ENCODE measurements around the gene PUS3.
"Not testable (repeated sequence)": the region's sequence is repeated elsewhere in the genome, so short reads cannot be mapped to it uniquely, and the experiment has no call there.

PUS3 gene

DNA sequence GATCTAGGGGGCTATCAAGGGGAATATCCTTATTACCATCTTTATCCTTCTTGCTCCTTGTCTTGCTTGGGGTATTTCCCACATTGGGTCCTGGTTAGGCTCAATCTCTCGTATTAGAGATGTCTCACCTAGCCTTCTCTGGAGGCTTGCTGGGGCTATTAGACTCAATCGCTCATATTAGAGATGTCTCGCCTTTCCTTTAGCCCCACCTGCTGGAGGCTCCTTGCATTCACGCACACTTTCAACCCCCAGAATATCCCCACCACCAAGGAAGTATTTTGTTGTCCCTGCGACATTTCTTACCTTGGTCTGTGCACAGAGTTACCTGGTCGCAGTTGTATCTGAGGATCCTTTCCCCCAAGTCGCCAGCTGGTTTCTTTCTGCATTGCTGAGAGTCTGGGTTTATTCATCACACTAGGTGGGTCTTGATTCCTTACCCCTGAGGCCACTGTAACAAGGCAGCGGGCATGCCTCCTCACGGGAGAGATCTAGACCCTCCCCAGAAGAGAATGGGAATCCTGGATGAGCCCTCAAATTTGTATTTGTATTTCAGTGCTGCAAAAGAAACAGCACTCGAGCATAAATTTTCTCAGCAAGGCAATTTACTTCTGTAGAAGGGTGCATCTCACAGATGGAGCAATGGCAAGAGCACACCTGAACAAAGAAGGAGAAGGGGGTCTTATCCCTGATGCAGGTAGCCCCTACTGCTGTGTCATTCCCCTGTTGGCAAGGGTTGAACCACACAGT is 31.4 kb downstream of the PUS3 start:
- Histone ChIP-seq H4K8ac (ENCODE audit: low read depth, low read length) (no peak overlapping the region), H3K79me1 (ENCODE audit: low read depth, low read length) (no peaks in the 10 kb centered on the region), H3K18ac (ENCODE audit: low read length) (no peak overlapping the region), H2BK12ac (ENCODE audit: low read length) (no peak overlapping the region), H2BK15ac (ENCODE audit: low read length) (no peak overlapping the region), H2AFZ (ENCODE audit: low read length) (no peak overlapping the region), H4K91ac (ENCODE audit: low read depth, low read length, poor library complexity) (no peak overlapping the region), H3K14ac (ENCODE audit: low read length) (no peak overlapping the region), H3K9ac (ENCODE audit: low read depth, low read length, poor library complexity) (no peak overlapping the region), H2BK120ac (ENCODE audit: low read depth, low read length) (no peak overlapping the region), H3K4ac (ENCODE audit: low read length) (no peak overlapping the region), H3K27ac (replicated peaks; ENCODE audit: low read length) (no peak overlapping the region), H3K4me3 (ENCODE audit: low read length in 2 of 2) (no peak overlapping the region), H3K4me1 (ENCODE audit: control insufficient read depth in 2 of 2, insufficient read depth in 1 of 2, low read depth in 1 of 2, low read length in 2 of 2) (peaks cover 0 to 4% of the 10 kb centered on the region in 2 donors), H3K23ac (ENCODE audit: low read depth, low read length, poor library complexity) (no peak overlapping the region), H3K36me3 (replicated peaks in 1 of 2; ENCODE audit: control insufficient read depth in 2 of 2, insufficient read depth in 2 of 2, low read length in 2 of 2) (no peaks in the 10 kb centered on the region), H3K27me3 (ENCODE audit: control insufficient read depth in 3 of 3, insufficient read depth in 3 of 3, low read depth in 1 of 3, low read length in 3 of 3) (no peaks in the 10 kb centered on the region), H2BK5ac (ENCODE audit: low read length) (no peak overlapping the region), H3K4me2 (ENCODE audit: insufficient read depth, low read length, poor library complexity, severe bottlenecking) (no peak overlapping the region), H2AK5ac (ENCODE audit: low read depth, low read length) (no peak overlapping the region), H3K9me3 (replicated peaks in 1 of 2; ENCODE audit: control insufficient read depth in 2 of 2, insufficient read depth in 1 of 2, low read depth in 1 of 2, low read length in 2 of 2) (peaks cover 1 to 6% of the 10 kb centered on the region in 2 donors)
- no CpG with 5 or more reads among the region's 10 CpGs for WGBS, 2 donors (ENCODE audit: extremely low coverage in 2 of 2, insufficient read length in 2 of 2, insufficient replicate concordance in 1 of 2)
- DNase-seq (ENCODE audit: low spot score): no peak

DNA sequence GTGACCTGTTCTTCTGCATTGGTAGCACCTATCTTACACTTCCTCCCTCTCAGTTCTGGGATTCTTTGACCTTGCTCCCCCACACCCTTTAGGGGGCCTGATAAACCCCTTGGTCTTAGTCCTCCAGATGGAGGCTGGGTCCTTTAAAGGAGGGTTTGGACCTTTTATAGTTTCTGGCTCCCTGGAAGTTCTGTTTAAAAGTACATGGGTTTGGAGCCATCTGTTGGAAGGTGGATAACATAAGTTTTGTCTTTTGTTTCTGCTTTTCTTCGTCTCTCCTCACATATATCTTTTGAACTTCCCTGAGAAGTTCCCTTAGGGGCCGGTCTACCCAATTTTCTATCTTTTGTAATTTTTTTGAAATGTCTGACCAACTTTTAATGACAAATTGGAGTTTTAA is 33.5 kb downstream of the PUS3 start:
- H4K8ac ChIP-seq (ENCODE audit: low read depth, low read length): no peak overlapping the region
- H3K4me3 ChIP-seq (ENCODE audit: low read length in 2 of 2): no peak overlapping the region
- no peaks in the 10 kb centered on the region for H3K36me3 ChIP-seq (replicated peaks in 1 of 2; ENCODE audit: control insufficient read depth in 2 of 2, insufficient read depth in 2 of 2, low read length in 2 of 2)
- H3K9me3 ChIP-seq (replicated peaks in 1 of 2; ENCODE audit: control insufficient read depth in 2 of 2, insufficient read depth in 1 of 2, low read depth in 1 of 2, low read length in 2 of 2): peaks cover 1 to 6% of the 10 kb centered on the region in 2 donors
- WGBS, 2 donors (ENCODE audit: extremely low coverage in 2 of 2, insufficient read length in 2 of 2, insufficient replicate concordance in 1 of 2): no CpG with 5 or more reads among the region's 2 CpGs
- no peak overlapping the region for H3K23ac ChIP-seq (ENCODE audit: low read depth, low read length, poor library complexity)
- no peak overlapping the region for H2BK12ac ChIP-seq (ENCODE audit: low read length)
- DNase-seq (ENCODE audit: low spot score): no peak
- no peak overlapping the region for H3K27ac ChIP-seq (replicated peaks; ENCODE audit: low read length)
- no peak overlapping the region for H2BK5ac ChIP-seq (ENCODE audit: low read length)
- H2BK120ac ChIP-seq (ENCODE audit: low read depth, low read length): no peak overlapping the region
- H3K79me1 ChIP-seq (ENCODE audit: low read depth, low read length): no peaks in the 10 kb centered on the region
- no peak overlapping the region for H3K18ac ChIP-seq (ENCODE audit: low read length)
- no peak overlapping the region for H2AFZ ChIP-seq (ENCODE audit: low read length)
- H3K4me1 ChIP-seq (ENCODE audit: control insufficient read depth in 2 of 2, insufficient read depth in 1 of 2, low read depth in 1 of 2, low read length in 2 of 2): peaks cover 0 to 4% of the 10 kb centered on the region in 2 donors
- no peak overlapping the region for H3K14ac ChIP-seq (ENCODE audit: low read length)
- no peak overlapping the region for H2BK15ac ChIP-seq (ENCODE audit: low read length)
- H4K91ac ChIP-seq (ENCODE audit: low read depth, low read length, poor library complexity): no peak overlapping the region
- H3K4me2 ChIP-seq (ENCODE audit: insufficient read depth, low read length, poor library complexity, severe bottlenecking): no peak overlapping the region
- H3K4ac ChIP-seq (ENCODE audit: low read length): no peak overlapping the region
- no peak overlapping the region for H2AK5ac ChIP-seq (ENCODE audit: low read depth, low read length)
- H3K9ac ChIP-seq (ENCODE audit: low read depth, low read length, poor library complexity): no peak overlapping the region
- no peaks in the 10 kb centered on the region for H3K27me3 ChIP-seq (ENCODE audit: control insufficient read depth in 3 of 3, insufficient read depth in 3 of 3, low read depth in 1 of 3, low read length in 3 of 3)

DNA sequence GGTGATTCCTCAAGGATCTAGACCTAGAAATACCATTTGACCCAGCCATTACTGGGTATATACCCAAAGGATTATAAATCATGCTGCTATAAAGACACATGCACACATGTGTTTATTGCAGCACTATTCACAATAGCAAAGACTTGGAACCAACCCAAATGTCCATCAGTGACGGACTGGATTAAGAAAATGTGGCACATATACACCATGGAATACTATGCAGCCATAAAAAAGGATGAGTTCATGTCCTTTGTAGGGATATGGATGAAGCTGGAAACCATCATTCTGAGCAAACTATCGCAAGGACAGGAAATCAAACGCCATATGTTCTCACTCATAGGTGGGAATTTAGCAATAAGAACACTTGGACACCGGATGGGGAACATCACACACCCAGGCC is 37.7 kb downstream of the PUS3 start:
- WGBS, 2 donors (ENCODE audit: extremely low coverage in 2 of 2, insufficient read length in 2 of 2, insufficient replicate concordance in 1 of 2): no CpG with 5 or more reads among the region's 4 CpGs
- H3K36me3 ChIP-seq (replicated peaks in 1 of 2; ENCODE audit: control insufficient read depth in 2 of 2, insufficient read depth in 2 of 2, low read length in 2 of 2); H3K9me3 ChIP-seq (replicated peaks in 1 of 2; ENCODE audit: control insufficient read depth in 2 of 2, insufficient read depth in 1 of 2, low read depth in 1 of 2, low read length in 2 of 2); H3K27me3 ChIP-seq (ENCODE audit: control insufficient read depth in 3 of 3, insufficient read depth in 3 of 3, low read depth in 1 of 3, low read length in 3 of 3); H2BK12ac ChIP-seq (ENCODE audit: low read length); H3K4ac ChIP-seq (ENCODE audit: low read length); H4K8ac ChIP-seq (ENCODE audit: low read depth, low read length); H3K4me3 ChIP-seq (ENCODE audit: low read length in 2 of 2); H2BK5ac ChIP-seq (ENCODE audit: low read length); H3K4me2 ChIP-seq (ENCODE audit: insufficient read depth, low read length, poor library complexity, severe bottlenecking); H3K14ac ChIP-seq (ENCODE audit: low read length); H3K27ac ChIP-seq (replicated peaks; ENCODE audit: low read length); H3K9ac ChIP-seq (ENCODE audit: low read depth, low read length, poor library complexity); H3K4me1 ChIP-seq (ENCODE audit: control insufficient read depth in 2 of 2, insufficient read depth in 1 of 2, low read depth in 1 of 2, low read length in 2 of 2); H2AK5ac ChIP-seq (ENCODE audit: low read depth, low read length); H2BK120ac ChIP-seq (ENCODE audit: low read depth, low read length); DNase-seq (ENCODE audit: low spot score); H3K18ac ChIP-seq (ENCODE audit: low read length); H2BK15ac ChIP-seq (ENCODE audit: low read length); H3K23ac ChIP-seq (ENCODE audit: low read depth, low read length, poor library complexity); H3K79me1 ChIP-seq (ENCODE audit: low read depth, low read length); H4K91ac ChIP-seq (ENCODE audit: low read depth, low read length, poor library complexity); H2AFZ ChIP-seq (ENCODE audit: low read length): not testable (repeated sequence)

DNA sequence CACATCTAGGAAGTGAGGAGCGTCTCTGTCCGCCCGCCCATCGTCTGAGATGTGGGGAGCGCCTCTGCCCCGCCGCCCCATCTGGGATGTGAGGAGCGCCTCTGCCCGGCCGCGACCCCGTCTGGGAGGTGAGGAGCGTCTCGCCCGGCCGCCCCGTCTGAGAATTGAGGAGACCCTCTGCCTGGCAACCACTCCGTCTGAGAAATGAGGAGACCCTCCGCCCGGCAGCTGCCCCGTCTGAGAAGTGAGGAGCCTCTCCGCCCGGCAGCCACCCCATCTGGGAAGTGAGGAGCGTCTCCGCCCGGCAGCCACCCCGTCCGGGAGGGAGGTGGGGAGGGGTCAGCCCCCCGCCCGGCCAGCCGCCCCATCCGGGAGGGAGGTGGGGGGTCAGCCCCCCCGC is 40.2 kb downstream of the PUS3 start:
- not testable (repeated sequence) for H2AK5ac ChIP-seq (ENCODE audit: low read depth, low read length); H4K91ac ChIP-seq (ENCODE audit: low read depth, low read length, poor library complexity); H3K36me3 ChIP-seq (replicated peaks in 1 of 2; ENCODE audit: control insufficient read depth in 2 of 2, insufficient read depth in 2 of 2, low read length in 2 of 2); H3K4me2 ChIP-seq (ENCODE audit: insufficient read depth, low read length, poor library complexity, severe bottlenecking); H3K4me1 ChIP-seq (ENCODE audit: control insufficient read depth in 2 of 2, insufficient read depth in 1 of 2, low read depth in 1 of 2, low read length in 2 of 2); H2BK120ac ChIP-seq (ENCODE audit: low read depth, low read length); H3K14ac ChIP-seq (ENCODE audit: low read length); H3K9me3 ChIP-seq (replicated peaks in 1 of 2; ENCODE audit: control insufficient read depth in 2 of 2, insufficient read depth in 1 of 2, low read depth in 1 of 2, low read length in 2 of 2); H3K27ac ChIP-seq (replicated peaks; ENCODE audit: low read length); H2BK12ac ChIP-seq (ENCODE audit: low read length); H3K9ac ChIP-seq (ENCODE audit: low read depth, low read length, poor library complexity); H3K4ac ChIP-seq (ENCODE audit: low read length); H4K8ac ChIP-seq (ENCODE audit: low read depth, low read length); H3K4me3 ChIP-seq (ENCODE audit: low read length in 2 of 2); H3K18ac ChIP-seq (ENCODE audit: low read length); H3K23ac ChIP-seq (ENCODE audit: low read depth, low read length, poor library complexity); H3K79me1 ChIP-seq (ENCODE audit: low read depth, low read length); H2AFZ ChIP-seq (ENCODE audit: low read length); DNase-seq (ENCODE audit: low spot score); H2BK15ac ChIP-seq (ENCODE audit: low read length); H2BK5ac ChIP-seq (ENCODE audit: low read length); H3K27me3 ChIP-seq (ENCODE audit: control insufficient read depth in 3 of 3, insufficient read depth in 3 of 3, low read depth in 1 of 3, low read length in 3 of 3)
- WGBS, 2 donors (ENCODE audit: extremely low coverage in 2 of 2, insufficient read length in 2 of 2, insufficient replicate concordance in 1 of 2): no CpG with 5 or more reads among the region's 33 CpGs
